ENCODE results near the gene PRCP. TPM values are rescaled to one million over a fixed set of nuclear protein-coding genes. Genes with fewer than 3 reads are reported as not detected.

Gene PRCP
- total RNA-seq, 1 experiment from 2014 or later: 22.7 TPM

- intact Hi-C loops (cut with micrococcal nuclease; ENCODE audit: unreplicated experiment): no loop called here
- no TSS peak for BruUV-seq (replicated peaks)
- peaks cover 22% of the 10 kb centered on the region for H3K4me1 Mint-ChIP-seq (ENCODE audit: low read depth, unreplicated experiment)
Observed at GRCh38 chr11:82862379-82862778, 37.9 kb downstream of the PRCP start.

GRCh38 chr11:82859750-82860149 lies 40.5 kb downstream of the PRCP start:
- CTCF ChIA-PET: interaction anchor here (1.5 kb wide), 1 partner anchor 8 kb away, joined by 5 read pairs; no protein-coding TSS in a partner anchor
- Mint-ChIP-seq H3K27ac (ENCODE audit: unreplicated experiment) (no peak overlapping the region), H3K27me3 (ENCODE audit: unreplicated experiment) (no peaks in the 10 kb centered on the region), H3K9me3 (ENCODE audit: low read depth, unreplicated experiment) (no peaks in the 10 kb centered on the region), H3K4me3 (ENCODE audit: low read depth, unreplicated experiment) (no peak overlapping the region), H3K4me1 (ENCODE audit: low read depth, unreplicated experiment) (peaks cover 22% of the 10 kb centered on the region), H3K36me3 (ENCODE audit: insufficient read depth, unreplicated experiment) (no peaks in the 10 kb centered on the region)
- BruUV-seq (replicated peaks): no TSS peak
- intact Hi-C loops (cut with micrococcal nuclease; ENCODE audit: unreplicated experiment): no loop called here
- no peak for DNase-seq
- no peak for TF ChIP-seq CTCF (IDR thresholded peaks at IDR 0.05; ENCODE audit: unreplicated experiment)

More at GRCh38 chr11:82862379-82862778, 37.9 kb downstream of the PRCP start:
- Mint-ChIP-seq H3K27ac (ENCODE audit: unreplicated experiment) (no peak overlapping the region), H3K9me3 (ENCODE audit: low read depth, unreplicated experiment) (no peaks in the 10 kb centered on the region), H3K36me3 (ENCODE audit: insufficient read depth, unreplicated experiment) (no peaks in the 10 kb centered on the region), H3K4me3 (ENCODE audit: low read depth, unreplicated experiment) (no peak overlapping the region), H3K27me3 (ENCODE audit: unreplicated experiment) (no peaks in the 10 kb centered on the region)
- no peak for DNase-seq
- CTCF ChIA-PET: no interaction called here
- no peak for TF ChIP-seq CTCF (IDR thresholded peaks at IDR 0.05; ENCODE audit: unreplicated experiment)

- no peak overlapping the region for H3K27ac Mint-ChIP-seq (ENCODE audit: unreplicated experiment)
- intact Hi-C loops (cut with micrococcal nuclease; ENCODE audit: unreplicated experiment): no loop called here
- CTCF ChIA-PET: interaction anchor here (1.5 kb wide), 1 partner anchor 9 kb away, joined by 5 read pairs; no protein-coding TSS in a partner anchor
- no peak for TF ChIP-seq CTCF (IDR thresholded peaks at IDR 0.05; ENCODE audit: unreplicated experiment)
- no peaks in the 10 kb centered on the region for H3K9me3 Mint-ChIP-seq (ENCODE audit: low read depth, unreplicated experiment)
- H3K4me3 Mint-ChIP-seq (ENCODE audit: low read depth, unreplicated experiment): no peak overlapping the region
- H3K27me3 Mint-ChIP-seq (ENCODE audit: unreplicated experiment): no peaks in the 10 kb centered on the region
- H3K36me3 Mint-ChIP-seq (ENCODE audit: insufficient read depth, unreplicated experiment): no peaks in the 10 kb centered on the region
- DNase-seq: peak; percentile 30
- BruUV-seq (replicated peaks): no TSS peak
- peaks cover 14% of the 10 kb centered on the region for H3K4me1 Mint-ChIP-seq (ENCODE audit: low read depth, unreplicated experiment)
Observed at GRCh38 chr11:82858556-82859091, 41.6 kb downstream of the PRCP start.

GRCh38 chr11:82858133-82858532 lies 42.1 kb downstream of the PRCP start:
- intact Hi-C loops (cut with micrococcal nuclease; ENCODE audit: unreplicated experiment): no loop called here
- DNase-seq: no peak
- Mint-ChIP-seq H3K36me3 (ENCODE audit: insufficient read depth, unreplicated experiment) (no peaks in the 10 kb centered on the region), H3K9me3 (ENCODE audit: low read depth, unreplicated experiment) (no peaks in the 10 kb centered on the region), H3K27me3 (ENCODE audit: unreplicated experiment) (no peaks in the 10 kb centered on the region), H3K4me3 (ENCODE audit: low read depth, unreplicated experiment) (no peak overlapping the region), H3K4me1 (ENCODE audit: low read depth, unreplicated experiment) (peaks cover 14% of the 10 kb centered on the region), H3K27ac (ENCODE audit: unreplicated experiment) (no peak overlapping the region)
- CTCF ChIA-PET: no interaction called here
- no TSS peak for BruUV-seq (replicated peaks)
- TF ChIP-seq CTCF (IDR thresholded peaks at IDR 0.05; ENCODE audit: unreplicated experiment): no peak
